GM12878 (cell line): ENCODE measurements around the gene LRRN2. TPM values are rescaled to one million over a fixed set of nuclear protein-coding genes. Genes with fewer than 3 reads are reported as not detected.

Source experiments
- ATAC-seq: fragments of 200-7000 bp; cut with Tn5 transposase; 3 replicates; pipeline ENCODE4 v1.9.1; 2020; ENCODE audit warnings: mild to moderate bottlenecking, moderate library complexity
- BruUV-seq: library from RNA; stranded (reverse); fragments of 400-500 nt; replicated peaks from 2 replicates; lab custom pipeline; 2021; lab: Mats Ljungman, UMichigan
- CTCF ChIA-PET: fragments of 300-600 bp; sonication (Branson Sonifier 250); formaldehyde crosslinking; extraction: SDS; loops from one replicate; lab custom pipeline; 2021; ENCODE audit warnings: inconsistent platforms; lab: Yijun Ruan, JAX
- POLR2A ChIA-PET: fragments of 350-600 bp; formaldehyde crosslinking; extraction: SDS; loops from one replicate; lab custom pipeline; 2021; ENCODE audit warnings: inconsistent platforms; lab: Charles Lee
- RAD21 ChIA-PET: fragments of 300-600 bp; sonication (Branson Sonifier 250); formaldehyde crosslinking; loops from one replicate; lab custom pipeline; 2023; ENCODE audit warnings: antibody characterized with exemption; ENCODE audit not compliant: unreplicated experiment; lab: Charles Lee
- SMC1A ChIA-PET: fragments of 300-600 bp; sonication (Branson Sonifier 250); formaldehyde crosslinking; loops from one replicate; lab custom pipeline; 2023; ENCODE audit not compliant: unreplicated experiment, uncharacterized antibody; lab: Charles Lee
- DNase-seq: peaks from one replicate; pipeline ENCODE4 v3.0.0-alpha.2; 2011; ENCODE audit warnings: low read depth, low spot score
- FAIRE-seq: peaks from 3 replicates; lab custom pipeline; 2011; peaks lifted over from hg19 to GRCh38; lab: Jason Lieb, UNC
- H2AFZ ChIP-seq: 2 replicates; pipeline ENCODE4 v1.6.0; 2011; ENCODE audit warnings: low read depth, low read length, control low read depth; ENCODE audit not compliant: control insufficient read depth
- H3K27ac ChIP-seq: 2 replicates; pipeline ENCODE4 v1.5.1; 2011; ENCODE audit warnings: control low read depth; ENCODE audit not compliant: control insufficient read depth, insufficient read depth
- H3K27me3 ChIP-seq, 2 experiments: replicated peaks in 1 of 2; 2 replicates each; pipeline versions ENCODE4 v1.6.0 to v1.6.1; 2011; ENCODE audit warnings: low read length in 1 of 2; ENCODE audit not compliant: control insufficient read depth in 2 of 2, insufficient read depth in 2 of 2
- H3K36me3 ChIP-seq, 2 experiments: 2 replicates each; pipeline ENCODE4 v1.5.1; 2011; ENCODE audit warnings: low read length in 1 of 2; ENCODE audit not compliant: control insufficient read depth in 2 of 2, insufficient read depth in 2 of 2
- H3K4me1 ChIP-seq: 2 replicates; pipeline ENCODE4 v1.6.1; 2011; ENCODE audit warnings: mild to moderate bottlenecking, low read length, moderate library complexity, mixed read lengths; ENCODE audit not compliant: control insufficient read depth, insufficient read depth
- H3K4me2 ChIP-seq: 2 replicates; pipeline ENCODE4 v1.6.0; 2011; ENCODE audit warnings: control low read depth; ENCODE audit not compliant: control insufficient read depth, insufficient read depth
- H3K4me3 ChIP-seq: fragments of 200-600 bp; sonication (generic); 2 replicates; pipeline ENCODE4 v1.5.1; 2016
- H3K79me2 ChIP-seq: 2 replicates; pipeline ENCODE4 v1.6.0; 2011; ENCODE audit warnings: low read length; ENCODE audit not compliant: control insufficient read depth, insufficient read depth
- H3K9ac ChIP-seq: 2 replicates; pipeline ENCODE4 v1.8.0; 2011; ENCODE audit warnings: low read length, control low read depth, mixed read lengths; ENCODE audit not compliant: control insufficient read depth, insufficient read depth
- H3K9me3 ChIP-seq: replicated peaks from 3 replicates; pipeline ENCODE4 v1.5.1; 2011; ENCODE audit warnings: mild to moderate bottlenecking, low read length; ENCODE audit not compliant: control insufficient read depth, insufficient read depth
- H4K20me1 ChIP-seq: 2 replicates; pipeline ENCODE4 v1.6.0; 2011; ENCODE audit not compliant: control insufficient read depth, insufficient read depth
- BCL11A ChIP-seq: IDR thresholded peaks from 2 replicates; pipeline ENCODE4 v1.6.1; 2011; ENCODE audit warnings: low read depth, low read length
- HCFC1 ChIP-seq: fragments of 150-350 bp; IDR thresholded peaks from 2 replicates; pipeline ENCODE4 v1.6.1; 2014; ENCODE audit warnings: low read length
- HDAC2 ChIP-seq: fragments of 200-600 bp; sonication (generic); IDR thresholded peaks from 2 replicates; pipeline ENCODE4 v1.6.1; 2017
- KDM1A ChIP-seq: fragments of 200-600 bp; sonication (generic); IDR thresholded peaks from 2 replicates; pipeline ENCODE4 v1.6.1; 2016; ENCODE audit warnings: borderline replicate concordance
- MEF2B ChIP-seq: fragments of 450-650 bp; IDR thresholded peaks from 2 replicates; pipeline ENCODE4 v1.6.1; 2018; ENCODE audit warnings: mild to moderate bottlenecking, moderate library complexity; ENCODE audit not compliant: partially characterized antibody, poor library complexity, severe bottlenecking
- NBN ChIP-seq: fragments of 450-650 bp; IDR thresholded peaks from 2 replicates; pipeline ENCODE4 v1.6.1; 2016
- NFYA ChIP-seq: IDR thresholded peaks from 2 replicates; pipeline ENCODE4 v1.6.1; 2011; ENCODE audit warnings: low read depth, mild to moderate bottlenecking, low read length, improper control_type of control experiment, borderline replicate concordance
- NR2C2 ChIP-seq: IDR thresholded peaks from 2 replicates; pipeline ENCODE4 v1.6.1; 2011; ENCODE audit warnings: borderline replicate concordance, low read depth; ENCODE audit not compliant: control insufficient read depth, insufficient read length
- SMC3 ChIP-seq: IDR thresholded peaks from 2 replicates; pipeline ENCODE4 v1.6.1; 2011; ENCODE audit warnings: low read length, improper control_type of control experiment, borderline replicate concordance
- SRF ChIP-seq, 2 experiments: IDR thresholded peaks; 2 replicates each; pipeline ENCODE4 v1.6.1; 2011; ENCODE audit warnings: low read depth in 2 of 2, low read length in 2 of 2, mild to moderate bottlenecking in 1 of 2, moderate library complexity in 1 of 2
- YBX1 ChIP-seq: fragments of 450-650 bp; IDR thresholded peaks from 2 replicates; pipeline ENCODE4 v1.6.1; 2016; ENCODE audit warnings: antibody characterized with exemption
- WGBS: methylation state at CpG from one replicate; pipeline ENCODE4 v1.1.6; 2016; ENCODE audit warnings: low lambda C conversion rate; ENCODE audit not compliant: insufficient replicate concordance, insufficient coverage; ENCODE audit errors: missing lambda C conversion rate; 5-methylcytosine and 5-hydroxymethylcytosine counted together
- in situ Hi-C: fragments of 300-500 bp; cut with MboI; formaldehyde crosslinking; loops from 9 replicates; pipeline ENCODE4 v1.14.3; 2018; ENCODE audit warnings: mixed read lengths
- intact Hi-C: fragments of 100-400 bp; cut with micrococcal nuclease; formaldehyde crosslinking; loops from one replicate; pipeline ENCODE4 v1.14.2; 2022; ENCODE audit not compliant: unreplicated experiment
- polyA plus RNA-seq, 11 experiments: library from polyadenylated mRNA; depleted of rRNA in 4 of 11; unstranded in 6 of 11; stranded (reverse) in 5 of 11; fragments of >200 nt; fragmentation: Nextera tagmentation in 4 of 11; fragmentation: Illumina TruSeq in 1 of 11; extraction: Ambion mirVana in 4 of 11; extraction: Trizol in 1 of 11; gene quantifications; 1 replicate in 1 of 11; 2 replicates in 10 of 11; pipeline versions ENCODE4 v1.2.1 to v1.2.3, GENCODE V29; 2011 to 2016; ENCODE audit warnings: inconsistent platforms in 2 of 11, missing spikeins in 2 of 11, low read depth in 1 of 11
- total RNA-seq, 4 experiments: library from RNA; depleted of rRNA in 3 of 4; stranded (reverse); fragments of >200 nt in 3 of 4; fragmentation: Illumina TruSeq in 1 of 4; extraction: Trizol in 1 of 4; gene quantifications; 2 replicates each; pipeline versions ENCODE4 v1.2.1 to v1.2.3, GENCODE V29; 2013 to 2021
- TF ChIP-seq, protein P1 (sequence below): fragments of 450-650 bp; formaldehyde crosslinking; IDR thresholded peaks from 2 replicates; pipeline ENCODE4 v1.5.0; 2022; ENCODE audit warnings: mild to moderate bottlenecking, missing genetic modification characterization
- TF ChIP-seq, protein P2 (sequence below): fragments of 450-650 bp; IDR thresholded peaks from 2 replicates; pipeline ENCODE4 v1.6.1; 2017; ENCODE audit warnings: mild to moderate bottlenecking, low read depth, inconsistent platforms; ENCODE audit not compliant: poor library complexity, severe bottlenecking

LRRN2 gene
- total and polyA plus RNA-seq, 10 of the 15 experiments (the other 5 are each of a cell fraction or from before 2014, with no cell fraction given): not detected

DNA sequence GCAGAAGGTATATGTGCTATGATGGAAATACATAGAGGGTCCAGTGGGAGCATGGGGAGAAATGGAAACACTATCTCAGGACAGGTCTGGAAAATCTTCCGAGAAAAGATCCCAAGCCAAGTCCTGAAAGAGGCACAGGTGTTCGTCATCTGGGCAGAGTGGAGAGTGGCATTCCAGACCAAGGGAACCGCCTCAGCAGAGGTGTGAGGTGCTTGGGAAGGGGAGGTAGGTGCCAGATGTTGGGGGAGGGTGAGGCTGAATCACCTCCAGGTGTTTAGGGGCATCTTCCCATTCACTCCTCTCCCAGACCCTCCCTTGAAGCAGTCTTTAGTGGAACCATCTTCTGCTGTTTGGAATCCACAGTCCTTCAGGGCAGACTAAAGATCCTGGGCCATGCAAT, 23.5 kb upstream of the LRRN2 start:
- Histone ChIP-seq H3K4me3 (no peak overlapping the region), H3K9ac (no peak overlapping the region), H3K4me2 (no peak overlapping the region), H3K27me3 (no peaks in the 10 kb centered on the region)
- no TSS peak for BruUV-seq
- no peak for ATAC-seq
- no peak for FAIRE-seq
- RAD21 ChIA-PET: interaction anchor here (1.7 kb wide), 1 partner anchor 9 kb away, joined by 5 read pairs; no protein-coding TSS in a partner anchor
- POLR2A ChIA-PET: no interaction called here
- TF ChIP-seq NBN: no peak
- no peak for TF ChIP-seq NR2C2
- no peak for TF ChIP-seq HDAC2
- no peak for TF ChIP-seq SMC3
- TF ChIP-seq BCL11A: no peak
- no peak for TF ChIP-seq MEF2B
- no peak for TF ChIP-seq YBX1
- TF ChIP-seq NFYA: no peak
- no peak for TF ChIP-seq KDM1A
- TF ChIP-seq, protein P1, sequence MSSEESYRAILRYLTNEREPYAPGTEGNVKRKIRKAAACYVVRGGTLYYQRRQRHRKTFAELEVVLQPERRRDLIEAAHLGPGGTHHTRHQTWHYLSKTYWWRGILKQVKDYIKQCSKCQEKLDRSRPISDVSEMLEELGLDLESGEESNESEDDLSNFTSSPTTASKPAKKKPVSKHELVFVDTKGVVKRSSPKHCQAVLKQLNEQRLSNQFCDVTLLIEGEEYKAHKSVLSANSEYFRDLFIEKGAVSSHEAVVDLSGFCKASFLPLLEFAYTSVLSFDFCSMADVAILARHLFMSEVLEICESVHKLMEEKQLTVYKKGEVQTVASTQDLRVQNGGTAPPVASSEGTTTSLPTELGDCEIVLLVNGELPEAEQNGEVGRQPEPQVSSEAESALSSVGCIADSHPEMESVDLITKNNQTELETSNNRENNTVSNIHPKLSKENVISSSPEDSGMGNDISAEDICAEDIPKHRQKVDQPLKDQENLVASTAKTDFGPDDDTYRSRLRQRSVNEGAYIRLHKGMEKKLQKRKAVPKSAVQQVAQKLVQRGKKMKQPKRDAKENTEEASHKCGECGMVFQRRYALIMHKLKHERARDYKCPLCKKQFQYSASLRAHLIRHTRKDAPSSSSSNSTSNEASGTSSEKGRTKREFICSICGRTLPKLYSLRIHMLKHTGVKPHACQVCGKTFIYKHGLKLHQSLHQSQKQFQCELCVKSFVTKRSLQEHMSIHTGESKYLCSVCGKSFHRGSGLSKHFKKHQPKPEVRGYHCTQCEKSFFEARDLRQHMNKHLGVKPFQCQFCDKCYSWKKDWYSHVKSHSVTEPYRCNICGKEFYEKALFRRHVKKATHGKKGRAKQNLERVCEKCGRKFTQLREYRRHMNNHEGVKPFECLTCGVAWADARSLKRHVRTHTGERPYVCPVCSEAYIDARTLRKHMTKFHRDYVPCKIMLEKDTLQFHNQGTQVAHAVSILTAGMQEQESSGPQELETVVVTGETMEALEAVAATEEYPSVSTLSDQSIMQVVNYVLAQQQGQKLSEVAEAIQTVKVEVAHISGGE (CRISPR knock-in tag): no peak
- no peak for TF ChIP-seq HCFC1
- TF ChIP-seq, protein P2, sequence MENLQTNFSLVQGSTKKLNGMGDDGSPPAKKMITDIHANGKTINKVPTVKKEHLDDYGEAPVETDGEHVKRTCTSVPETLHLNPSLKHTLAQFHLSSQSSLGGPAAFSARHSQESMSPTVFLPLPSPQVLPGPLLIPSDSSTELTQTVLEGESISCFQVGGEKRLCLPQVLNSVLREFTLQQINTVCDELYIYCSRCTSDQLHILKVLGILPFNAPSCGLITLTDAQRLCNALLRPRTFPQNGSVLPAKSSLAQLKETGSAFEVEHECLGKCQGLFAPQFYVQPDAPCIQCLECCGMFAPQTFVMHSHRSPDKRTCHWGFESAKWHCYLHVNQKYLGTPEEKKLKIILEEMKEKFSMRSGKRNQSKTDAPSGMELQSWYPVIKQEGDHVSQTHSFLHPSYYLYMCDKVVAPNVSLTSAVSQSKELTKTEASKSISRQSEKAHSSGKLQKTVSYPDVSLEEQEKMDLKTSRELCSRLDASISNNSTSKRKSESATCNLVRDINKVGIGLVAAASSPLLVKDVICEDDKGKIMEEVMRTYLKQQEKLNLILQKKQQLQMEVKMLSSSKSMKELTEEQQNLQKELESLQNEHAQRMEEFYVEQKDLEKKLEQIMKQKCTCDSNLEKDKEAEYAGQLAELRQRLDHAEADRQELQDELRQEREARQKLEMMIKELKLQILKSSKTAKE: no peak
- TF ChIP-seq SRF (IDR thresholded peaks at IDR 0.05; ENCODE audit: low read depth in 2 of 2, low read length in 2 of 2): no peak
- TF ChIP-seq, all 136 proteins: peak for 0
- Histone ChIP-seq H3K9me3 (no peaks in the 10 kb centered on the region), H3K27ac (no peak overlapping the region), H3K4me1 (no peaks in the 10 kb centered on the region; the same call in 1 of the 2 replicates), H4K20me1 (no peaks in the 10 kb centered on the region; the same call in 1 of the 2 replicates), H2AFZ (no peak overlapping the region), H3K36me3 (no peaks in the 10 kb centered on the region), H3K79me2 (no peaks in the 10 kb centered on the region)
- in situ Hi-C loops: no loop called here
- CTCF ChIA-PET: interaction anchor here (1.3 to 2.7 kb wide), 2 partner anchors 38 to 55 kb away, joined by 4 to 8 read pairs; no protein-coding TSS in a partner anchor
- no peak for DNase-seq
- intact Hi-C loops: no loop called here
- SMC1A ChIA-PET: interaction anchor here (1.1 kb wide), 1 partner anchor 54 kb away, joined by 3 read pairs; no protein-coding TSS in a partner anchor
- 20% methylated on average over 3 of the region's 3 CpGs for WGBS
